HCT116 (cell line): ENCODE results near the gene TMEFF2. TPM values are rescaled to one million over a fixed set of nuclear protein-coding genes. Genes with fewer than 3 reads are reported as not detected.

ENCODE experiments used
- ATAC-seq: fragments of 200-7000 bp; cut with Tn5 transposase; 2 replicates; pipeline ENCODE4 v1.9.1; 2020; ENCODE audit warnings: mild to moderate bottlenecking, moderate library complexity
- BruUV-seq: library from RNA; stranded (reverse); fragments of 400-500 nt; replicated peaks from 2 replicates; lab custom pipeline; 2021; lab: Mats Ljungman, UMichigan
- CTCF ChIA-PET: fragments of 300-600 bp; sonication (Branson Sonifier 250); formaldehyde crosslinking; loops from one replicate; lab custom pipeline; 2021; ENCODE audit warnings: antibody characterized with exemption; lab: Charles Lee
- POLR2A ChIA-PET: fragments of 300-600, 350-600 bp; sonication (Branson Sonifier 250); formaldehyde crosslinking; loops from one replicate; lab custom pipeline; 2021; ENCODE audit warnings: antibody characterized with exemption; lab: Charles Lee
- RAD21 ChIA-PET, 2 experiments: fragments of 300-600 bp; sonication (Branson Sonifier 250); formaldehyde crosslinking; loops; one replicate each; lab custom pipeline; 2023; ENCODE audit warnings: low total read pairs in 2 of 2; ENCODE audit not compliant: uncharacterized antibody in 2 of 2, unreplicated experiment in 2 of 2, low non-redundant PET in 1 of 2; lab: Charles Lee
- DNase-seq: peaks from one replicate; pipeline ENCODE4 v3.0.0-alpha.2; 2010; ENCODE audit warnings: low read depth, low spot score
- H2AFZ ChIP-seq: fragments of 200-600 bp; shearing (Covaris generic), sonication (generic); 2 replicates; pipeline ENCODE4 v1.6.1; 2017; ENCODE audit warnings: low read depth, mixed run types, mixed read lengths, antibody characterized with exemption, low read length; ENCODE audit not compliant: poor library complexity, severe bottlenecking
- H3K27ac ChIP-seq: 2 replicates; pipeline ENCODE4 v1.5.1; 2012; ENCODE audit warnings: low read depth, low read length
- H3K27me3 ChIP-seq: fragments of 200-600 bp; sonication (generic); 2 replicates; pipeline ENCODE4 v1.6.1; 2016; ENCODE audit warnings: mixed run types, low read length, mixed read lengths; ENCODE audit not compliant: insufficient read depth
- H3K36me3 ChIP-seq, 2 experiments: fragments of 200-500 bp in 1 of 2; fragments of 200-600 bp in 1 of 2; sonication (Bioruptor generic) in 1 of 2; sonication (generic) in 1 of 2; 2 replicates each; pipeline versions ENCODE4 v1.5.1 to v1.6.1; 2014 to 2016; ENCODE audit warnings: low read length in 2 of 2, inconsistent platforms in 1 of 2, mixed read lengths in 1 of 2, mixed run types in 1 of 2; ENCODE audit not compliant: insufficient read depth in 2 of 2, control insufficient read depth in 1 of 2
- H3K4me1 ChIP-seq, 2 experiments: fragments of 200-600 bp in 1 of 2; sonication (generic) in 1 of 2; 2 replicates each; pipeline versions ENCODE4 v1.5.1 to v1.6.1; 2012 to 2017; ENCODE audit warnings: low read length in 2 of 2, inconsistent platforms in 1 of 2, mild to moderate bottlenecking in 1 of 2, mixed read lengths in 1 of 2, mixed run types in 1 of 2, moderate library complexity in 1 of 2; ENCODE audit not compliant: insufficient read depth in 2 of 2, control insufficient read depth in 1 of 2
- H3K4me2 ChIP-seq: fragments of 200-600 bp; sonication (generic); 2 replicates; pipeline ENCODE4 v1.6.1; 2017; ENCODE audit warnings: mixed run types, low read length, mixed read lengths
- H3K4me3 ChIP-seq, 2 experiments: fragments of 200-600 bp in 1 of 2; sonication (generic) in 1 of 2; replicated peaks in 1 of 2; 2 replicates each; pipeline ENCODE4 v1.5.1; 2011 to 2016; ENCODE audit warnings: low read length in 2 of 2, control low read depth in 1 of 2, low read depth in 1 of 2, mild to moderate bottlenecking in 1 of 2, mixed read lengths in 1 of 2, mixed run types in 1 of 2
- H3K79me2 ChIP-seq: fragments of 200-600 bp; sonication (generic); 2 replicates; pipeline ENCODE4 v1.6.1; 2017; ENCODE audit warnings: mild to moderate bottlenecking, mixed run types, low read length, moderate library complexity, mixed read lengths; ENCODE audit not compliant: insufficient read depth
- H3K9ac ChIP-seq: fragments of 200-600 bp; sonication (generic); 2 replicates; pipeline ENCODE4 v1.6.1; 2016; ENCODE audit warnings: low read length, mixed read lengths
- H3K9me2 ChIP-seq: fragments of 200-600 bp; sonication (generic), shearing (Covaris generic); 2 replicates; pipeline ENCODE4 v1.6.1; 2017; ENCODE audit warnings: mixed run types, mild to moderate bottlenecking, moderate library complexity; ENCODE audit not compliant: insufficient read depth
- H3K9me3 ChIP-seq, 2 experiments: fragments of 200-500 bp in 1 of 2; fragments of 200-600 bp in 1 of 2; sonication (Bioruptor generic) in 1 of 2; sonication (generic) in 1 of 2; 2 replicates each; pipeline ENCODE4 v1.6.1; 2014 to 2017; ENCODE audit warnings: low read length in 2 of 2, mixed read lengths in 2 of 2, inconsistent platforms in 1 of 2, low read depth in 1 of 2, mild to moderate bottlenecking in 1 of 2, mixed run types in 1 of 2, moderate library complexity in 1 of 2; ENCODE audit not compliant: control insufficient read depth in 1 of 2, insufficient read depth in 1 of 2
- H4K20me1 ChIP-seq: fragments of 200-600 bp; sonication (generic), shearing (Covaris generic); 2 replicates; pipeline ENCODE4 v1.6.1; 2017; ENCODE audit warnings: mixed run types, mild to moderate bottlenecking, moderate library complexity; ENCODE audit not compliant: insufficient read depth
- CEBPB ChIP-seq: IDR thresholded peaks from 2 replicates; pipeline ENCODE4 v1.6.1; 2012; ENCODE audit warnings: low read depth
- CTCF ChIP-seq, 3 experiments: fragments of 200-600 bp in 1 of 3; sonication (generic) in 1 of 3; IDR thresholded peaks in 2 of 3; conservative IDR thresholded peaks in 1 of 3; 2 replicates each; pipeline ENCODE4 v1.5.1; 2012 to 2017; ENCODE audit warnings: low read depth in 2 of 3, low read length in 2 of 3, antibody characterized with exemption in 1 of 3, borderline replicate concordance in 1 of 3, control low read depth in 1 of 3, mild to moderate bottlenecking in 1 of 3, mixed read lengths in 1 of 3, mixed run types in 1 of 3, moderate library complexity in 1 of 3; ENCODE audit not compliant: insufficient read depth in 1 of 3
- ELF1 ChIP-seq: IDR thresholded peaks from 2 replicates; pipeline ENCODE4 v1.6.1; 2012; ENCODE audit warnings: low read depth, borderline replicate concordance
- EZH2 ChIP-seq: fragments of 200-600 bp; sonication (generic); IDR thresholded peaks from 2 replicates; pipeline ENCODE4 v1.6.1; 2017; ENCODE audit warnings: antibody characterized with exemption, mixed run types
- EZH2phosphoT487 ChIP-seq: fragments of 200-600 bp; IDR thresholded peaks from 2 replicates; pipeline ENCODE4 v1.6.1; 2018; ENCODE audit warnings: antibody characterized with exemption, borderline replicate concordance
- FOSL1 ChIP-seq: IDR thresholded peaks from 2 replicates; pipeline ENCODE4 v1.6.1; 2012; ENCODE audit warnings: low read depth
- JUND ChIP-seq: IDR thresholded peaks from 2 replicates; pipeline ENCODE4 v1.6.1; 2012
- POLR2AphosphoS5 ChIP-seq: IDR thresholded peaks from 2 replicates; pipeline ENCODE4 v1.6.1; 2011; ENCODE audit warnings: mild to moderate bottlenecking, low read depth, low read length, moderate library complexity
- SIN3A ChIP-seq: IDR thresholded peaks from 2 replicates; pipeline ENCODE4 v1.6.1; 2012; ENCODE audit warnings: low read depth
- SP1 ChIP-seq: IDR thresholded peaks from 2 replicates; pipeline ENCODE4 v1.6.1; 2012; ENCODE audit warnings: low read depth
- SRF ChIP-seq: IDR thresholded peaks from 2 replicates; pipeline ENCODE4 v1.6.1; 2012; ENCODE audit warnings: low read depth
- YY1 ChIP-seq: IDR thresholded peaks from 2 replicates; pipeline ENCODE4 v1.6.1; 2011; ENCODE audit warnings: low read length, low read depth, moderate library complexity, mild to moderate bottlenecking; ENCODE audit not compliant: insufficient replicate concordance; ENCODE audit errors: extremely low read depth
- ZFX ChIP-seq: fragments of 450-650 bp; IDR thresholded peaks from 2 replicates; pipeline ENCODE4 v1.6.1; 2017
- ZNF274 ChIP-seq: fragments of 200-500 bp; sonication (Bioruptor generic); IDR thresholded peaks from 2 replicates; pipeline ENCODE4 v1.6.1; 2014; ENCODE audit warnings: mild to moderate bottlenecking, low read depth, low read length, inconsistent platforms
- intact Hi-C: fragments of 100-400 bp; cut with micrococcal nuclease; formaldehyde crosslinking; loops from 2 replicates; pipeline ENCODE4 v1.10.0; 2022
- total RNA-seq: library from RNA; stranded (reverse); gene quantifications from one replicate; pipeline ENCODE4 v1.2.1, GENCODE V29; 2021; ENCODE audit not compliant: unreplicated experiment
- TF ChIP-seq, protein P1 (sequence below): IDR thresholded peaks from 2 replicates; pipeline ENCODE4 v1.6.1; 2012
- TF ChIP-seq, protein P2 (sequence below): IDR thresholded peaks from 2 replicates; pipeline ENCODE4 v1.6.1; 2012

The TMEFF2 gene
- total RNA-seq, 1 experiment from 2014 or later: not detected

- ATAC-seq (no peak), DNase-seq (no peak)
- ChIA-PET RAD21 (no interaction called here), CTCF (interaction anchor here (1.1 to 2.5 kb wide), 3 partner anchors 16 to 334 kb away, joined by 3 to 14 read pairs (median 7); no protein-coding TSS in a partner anchor), POLR2A (no interaction called here)
- Histone ChIP-seq H3K36me3 (no peaks in the 10 kb centered on the region), H3K4me1 (no peaks in the 10 kb centered on the region; a peak in 1 of 4 replicates), H3K9me2 (no peaks in the 10 kb centered on the region), H3K4me2 (no peak overlapping the region), H3K79me2 (no peaks in the 10 kb centered on the region), H4K20me1 (no peaks in the 10 kb centered on the region), H3K27me3 (no peaks in the 10 kb centered on the region), H2AFZ (peak overlapping the region; percentile 72), H3K9ac (no peak overlapping the region), H3K9me3 (no peaks in the 10 kb centered on the region), H3K27ac (no peak overlapping the region), H3K4me3 (no peak overlapping the region)
- BruUV-seq: no TSS peak
- no peak for TF ChIP-seq ZNF274
- TF ChIP-seq FOSL1: 0 out of 2 replicates have a peak, but pooled peaks have one; percentile 18
- intact Hi-C loops: no loop called here
These were observed 48.4 kb downstream of the TMEFF2 start for GRCh38 chr2:192146069-192147015.

DNA sequence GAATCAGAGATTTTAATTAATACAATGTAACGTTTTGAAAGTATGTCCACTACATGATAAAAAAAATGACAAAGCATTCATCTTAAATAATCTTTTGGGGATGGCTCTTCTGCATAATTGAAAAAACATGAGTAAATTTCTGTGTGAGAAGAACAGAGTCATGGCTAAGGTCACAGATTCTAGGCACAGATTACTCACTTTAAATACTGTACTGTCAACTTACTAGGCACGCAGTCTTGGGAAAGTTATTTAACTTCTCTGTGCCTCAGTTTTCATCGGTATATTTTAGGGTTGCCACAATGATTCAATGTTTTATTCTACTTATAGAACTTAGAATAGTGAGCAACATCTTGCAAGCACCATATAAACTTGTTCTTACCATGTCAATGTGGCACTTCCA, 49.2 kb downstream of the TMEFF2 start:
- no peaks in the 10 kb centered on the region for H3K27me3 ChIP-seq
- H3K79me2 ChIP-seq: no peaks in the 10 kb centered on the region
- H4K20me1 ChIP-seq: no peaks in the 10 kb centered on the region
- no peak overlapping the region for H3K4me2 ChIP-seq
- no peak for DNase-seq
- peak overlapping the region; percentile 72 for H2AFZ ChIP-seq
- no peak overlapping the region for H3K4me3 ChIP-seq
- no peak for ATAC-seq
- intact Hi-C loops: no loop called here
- BruUV-seq: no TSS peak
- H3K27ac ChIP-seq: no peak overlapping the region
- H3K9me3 ChIP-seq: no peaks in the 10 kb centered on the region
- H3K9me2 ChIP-seq: no peaks in the 10 kb centered on the region
- H3K9ac ChIP-seq: no peak overlapping the region
- TF ChIP-seq SIN3A: no peak
- TF ChIP-seq CEBPB: no peak
- TF ChIP-seq EZH2: no peak
- TF ChIP-seq ZFX: no peak
- TF ChIP-seq JUND: no peak
- TF ChIP-seq FOSL1: no peak
- TF ChIP-seq SRF: no peak
- TF ChIP-seq, protein P1, sequence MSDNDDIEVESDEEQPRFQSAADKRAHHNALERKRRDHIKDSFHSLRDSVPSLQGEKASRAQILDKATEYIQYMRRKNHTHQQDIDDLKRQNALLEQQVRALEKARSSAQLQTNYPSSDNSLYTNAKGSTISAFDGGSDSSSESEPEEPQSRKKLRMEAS: no peak
- TF ChIP-seq CTCF (IDR thresholded peaks at IDR 0.05 in 2 of 3, conservative IDR thresholded peaks at IDR 0.05 in 1 of 3; ENCODE audit: borderline replicate concordance in 1 of 3, insufficient read depth in 1 of 3, low read depth in 2 of 3, low read length in 2 of 3): no peak
- no peak for TF ChIP-seq EZH2phosphoT487
- TF ChIP-seq SP1: no peak
- TF ChIP-seq POLR2AphosphoS5: no peak
- TF ChIP-seq, protein P2, sequence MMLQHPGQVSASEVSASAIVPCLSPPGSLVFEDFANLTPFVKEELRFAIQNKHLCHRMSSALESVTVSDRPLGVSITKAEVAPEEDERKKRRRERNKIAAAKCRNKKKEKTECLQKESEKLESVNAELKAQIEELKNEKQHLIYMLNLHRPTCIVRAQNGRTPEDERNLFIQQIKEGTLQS: no peak
- TF ChIP-seq ELF1: no peak
- TF ChIP-seq YY1: no peak
- ChIA-PET RAD21 (no interaction called here), CTCF (no interaction called here), POLR2A (no interaction called here)
- no peaks in the 10 kb centered on the region for H3K36me3 ChIP-seq
- H3K4me1 ChIP-seq: no peaks in the 10 kb centered on the region; a peak in 1 of 4 replicates
